ENCODE measurements around the gene CTTNBP2NL.

Gene CTTNBP2NL

DNA sequence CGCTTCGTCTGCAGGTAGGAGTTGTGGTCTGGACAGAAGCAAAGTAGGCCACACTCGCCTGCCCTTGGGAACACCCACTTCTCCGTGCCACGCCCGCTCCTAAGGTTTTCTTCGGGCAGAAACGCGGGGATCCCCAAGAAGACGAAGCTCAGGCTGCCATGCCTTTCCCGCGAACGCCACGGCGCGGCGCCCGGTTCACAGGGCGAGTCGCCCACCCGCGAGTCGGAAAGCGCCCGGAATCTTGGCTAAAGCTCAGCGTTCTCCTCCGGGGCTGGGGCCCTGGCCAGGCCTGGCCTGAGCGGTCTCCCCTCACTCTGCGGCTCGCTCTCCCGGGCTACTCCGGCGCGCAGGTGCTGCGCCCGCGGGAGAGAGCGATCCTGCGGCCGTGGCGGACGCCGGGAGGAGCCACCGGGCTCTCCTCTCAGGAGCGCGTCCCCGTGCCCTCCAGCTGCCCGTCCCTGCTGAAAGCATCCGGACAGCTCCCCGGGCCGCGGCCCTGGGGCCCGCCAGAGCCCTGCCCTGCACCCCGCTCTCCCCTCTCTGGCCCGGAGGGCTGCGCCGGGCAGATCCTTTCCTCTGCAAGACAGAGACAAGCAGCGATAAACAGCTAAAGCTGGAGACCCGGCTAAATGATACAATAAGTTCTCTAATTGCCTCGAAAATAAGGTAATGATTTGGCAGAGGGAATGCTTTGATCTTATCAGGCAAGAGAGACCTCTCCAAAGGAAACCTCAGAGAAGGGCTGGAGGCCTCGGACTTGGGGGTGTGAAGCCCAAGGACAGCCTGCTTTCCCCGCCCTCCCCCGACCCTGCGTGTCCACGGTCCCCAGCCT is 106.0 kb downstream of the CTTNBP2NL start (continued):
- TF ChIP-seq ZIC2 (tag by site-specific recombination; IDR thresholded peaks at IDR 0.05) (no peak), HOXD13 (CRISPR knock-in tag; IDR thresholded peaks at IDR 0.05; ENCODE audit: borderline replicate concordance) (no peak), ZNF10 (tag by site-specific recombination; IDR thresholded peaks at IDR 0.05) (no peak), ZNF335 (tag by site-specific recombination; conservative IDR thresholded peaks at IDR 0.05) (peak; percentile 94), ZFP41 (tag by site-specific recombination; IDR thresholded peaks at IDR 0.05; ENCODE audit: borderline replicate concordance) (no peak), SP2 (tag by site-specific recombination; IDR thresholded peaks at IDR 0.05) (no peak), YY1 (tag by site-specific recombination; IDR thresholded peaks at IDR 0.05) (no peak), ZNF138 (tag by site-specific recombination; IDR thresholded peaks at IDR 0.05; ENCODE audit: borderline replicate concordance) (no peak), OVOL3 (tag by site-specific recombination; IDR thresholded peaks at IDR 0.05) (no peak), ZNF404 (tag by site-specific recombination; IDR thresholded peaks at IDR 0.05) (no peak), ZNF473 (tag by site-specific recombination; IDR thresholded peaks at IDR 0.05) (no peak), ZNF23 (tag by site-specific recombination; IDR thresholded peaks at IDR 0.05; ENCODE audit: borderline replicate concordance) (no peak), ZNF423 (tag by site-specific recombination; IDR thresholded peaks at IDR 0.05) (no peak), ZFHX2 (tag by site-specific recombination; conservative IDR thresholded peaks at IDR 0.05) (peak; percentile 55), BCL11A (tag by site-specific recombination; IDR thresholded peaks at IDR 0.05; ENCODE audit: low read depth) (no peak), BCL6B (tag by site-specific recombination; IDR thresholded peaks at IDR 0.05) (no peak), PATZ1 (tag by site-specific recombination; IDR thresholded peaks at IDR 0.05) (peak; percentile 49; the same call in 1 of the 2 replicates), GFI1B (tag by site-specific recombination; IDR thresholded peaks at IDR 0.05) (no peak), KLF17 (tag by site-specific recombination; IDR thresholded peaks at IDR 0.05) (no peak), ZNF324 (tag by site-specific recombination; IDR thresholded peaks at IDR 0.05) (0 out of 2 replicates have a peak, but pooled peaks have one; percentile 31), ZNF184 (tag by site-specific recombination; IDR thresholded peaks at IDR 0.05) (no peak), KLF16 (tag by site-specific recombination; IDR thresholded peaks at IDR 0.05) (peak; percentile 56; the same call in 1 of the 2 replicates)
- TF ChIP-seq, protein P1, sequence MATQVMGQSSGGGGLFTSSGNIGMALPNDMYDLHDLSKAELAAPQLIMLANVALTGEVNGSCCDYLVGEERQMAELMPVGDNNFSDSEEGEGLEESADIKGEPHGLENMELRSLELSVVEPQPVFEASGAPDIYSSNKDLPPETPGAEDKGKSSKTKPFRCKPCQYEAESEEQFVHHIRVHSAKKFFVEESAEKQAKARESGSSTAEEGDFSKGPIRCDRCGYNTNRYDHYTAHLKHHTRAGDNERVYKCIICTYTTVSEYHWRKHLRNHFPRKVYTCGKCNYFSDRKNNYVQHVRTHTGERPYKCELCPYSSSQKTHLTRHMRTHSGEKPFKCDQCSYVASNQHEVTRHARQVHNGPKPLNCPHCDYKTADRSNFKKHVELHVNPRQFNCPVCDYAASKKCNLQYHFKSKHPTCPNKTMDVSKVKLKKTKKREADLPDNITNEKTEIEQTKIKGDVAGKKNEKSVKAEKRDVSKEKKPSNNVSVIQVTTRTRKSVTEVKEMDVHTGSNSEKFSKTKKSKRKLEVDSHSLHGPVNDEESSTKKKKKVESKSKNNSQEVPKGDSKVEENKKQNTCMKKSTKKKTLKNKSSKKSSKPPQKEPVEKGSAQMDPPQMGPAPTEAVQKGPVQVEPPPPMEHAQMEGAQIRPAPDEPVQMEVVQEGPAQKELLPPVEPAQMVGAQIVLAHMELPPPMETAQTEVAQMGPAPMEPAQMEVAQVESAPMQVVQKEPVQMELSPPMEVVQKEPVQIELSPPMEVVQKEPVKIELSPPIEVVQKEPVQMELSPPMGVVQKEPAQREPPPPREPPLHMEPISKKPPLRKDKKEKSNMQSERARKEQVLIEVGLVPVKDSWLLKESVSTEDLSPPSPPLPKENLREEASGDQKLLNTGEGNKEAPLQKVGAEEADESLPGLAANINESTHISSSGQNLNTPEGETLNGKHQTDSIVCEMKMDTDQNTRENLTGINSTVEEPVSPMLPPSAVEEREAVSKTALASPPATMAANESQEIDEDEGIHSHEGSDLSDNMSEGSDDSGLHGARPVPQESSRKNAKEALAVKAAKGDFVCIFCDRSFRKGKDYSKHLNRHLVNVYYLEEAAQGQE (tag by site-specific recombination; IDR thresholded peaks at IDR 0.05): peak; percentile 85
- TF ChIP-seq, protein P2, sequence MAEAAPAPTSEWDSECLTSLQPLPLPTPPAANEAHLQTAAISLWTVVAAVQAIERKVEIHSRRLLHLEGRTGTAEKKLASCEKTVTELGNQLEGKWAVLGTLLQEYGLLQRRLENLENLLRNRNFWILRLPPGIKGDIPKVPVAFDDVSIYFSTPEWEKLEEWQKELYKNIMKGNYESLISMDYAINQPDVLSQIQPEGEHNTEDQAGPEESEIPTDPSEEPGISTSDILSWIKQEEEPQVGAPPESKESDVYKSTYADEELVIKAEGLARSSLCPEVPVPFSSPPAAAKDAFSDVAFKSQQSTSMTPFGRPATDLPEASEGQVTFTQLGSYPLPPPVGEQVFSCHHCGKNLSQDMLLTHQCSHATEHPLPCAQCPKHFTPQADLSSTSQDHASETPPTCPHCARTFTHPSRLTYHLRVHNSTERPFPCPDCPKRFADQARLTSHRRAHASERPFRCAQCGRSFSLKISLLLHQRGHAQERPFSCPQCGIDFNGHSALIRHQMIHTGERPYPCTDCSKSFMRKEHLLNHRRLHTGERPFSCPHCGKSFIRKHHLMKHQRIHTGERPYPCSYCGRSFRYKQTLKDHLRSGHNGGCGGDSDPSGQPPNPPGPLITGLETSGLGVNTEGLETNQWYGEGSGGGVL (tag by site-specific recombination; IDR thresholded peaks at IDR 0.05): no peak
- TF ChIP-seq, protein P3, sequence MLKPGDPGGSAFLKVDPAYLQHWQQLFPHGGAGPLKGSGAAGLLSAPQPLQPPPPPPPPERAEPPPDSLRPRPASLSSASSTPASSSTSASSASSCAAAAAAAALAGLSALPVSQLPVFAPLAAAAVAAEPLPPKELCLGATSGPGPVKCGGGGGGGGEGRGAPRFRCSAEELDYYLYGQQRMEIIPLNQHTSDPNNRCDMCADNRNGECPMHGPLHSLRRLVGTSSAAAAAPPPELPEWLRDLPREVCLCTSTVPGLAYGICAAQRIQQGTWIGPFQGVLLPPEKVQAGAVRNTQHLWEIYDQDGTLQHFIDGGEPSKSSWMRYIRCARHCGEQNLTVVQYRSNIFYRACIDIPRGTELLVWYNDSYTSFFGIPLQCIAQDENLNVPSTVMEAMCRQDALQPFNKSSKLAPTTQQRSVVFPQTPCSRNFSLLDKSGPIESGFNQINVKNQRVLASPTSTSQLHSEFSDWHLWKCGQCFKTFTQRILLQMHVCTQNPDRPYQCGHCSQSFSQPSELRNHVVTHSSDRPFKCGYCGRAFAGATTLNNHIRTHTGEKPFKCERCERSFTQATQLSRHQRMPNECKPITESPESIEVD (tag by site-specific recombination; IDR thresholded peaks at IDR 0.05): no peak

Data from HEK293 (cell line).